ENCODE measurements around the gene CCDC69.

DNA sequence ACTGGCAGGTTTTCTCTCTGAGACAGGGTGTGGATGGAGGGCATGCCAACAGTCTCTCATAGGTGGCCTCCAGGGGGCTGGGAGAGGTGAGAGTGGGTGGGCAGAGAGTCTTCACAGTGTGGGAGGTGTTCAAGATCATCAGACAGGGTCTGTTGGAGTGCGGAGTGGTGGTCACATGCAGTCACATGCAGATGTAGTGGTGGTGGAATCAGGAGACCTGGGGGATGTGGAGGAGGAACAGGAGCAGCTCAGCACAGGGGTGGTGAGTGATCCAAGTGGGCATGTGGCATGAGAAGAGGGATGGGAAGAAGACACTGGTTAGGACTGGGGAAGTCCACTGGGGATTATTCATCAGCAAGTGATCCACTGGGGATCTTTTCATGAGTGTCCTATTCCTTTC is 34.9 kb upstream of the CCDC69 start:
- TF ChIP-seq CTCF (IDR thresholded peaks at IDR 0.05), result no peak
- no peak for TF ChIP-seq POLR2A (IDR thresholded peaks at IDR 0.05)

Data from body of pancreas (tissue), 4 donors.